Stomach (tissue), 9 donors: ENCODE data around the gene SNAP47. TPM values are rescaled to one million over a fixed set of nuclear protein-coding genes. Genes with fewer than 3 reads are reported as not detected.

ENCODE experiments used
- DNase-seq, 2 donors: peaks; one replicate each; pipeline versions ENCODE4 v3.0.0 to v3.0.0-alpha.2; 2013 to 2019
- H3K27ac ChIP-seq, 5 donors: fragments of 200-600 bp in 4 of 5; sonication (generic) in 4 of 5; one replicate each; pipeline ENCODE4 v1.5.1; 2013 to 2019; ENCODE audit warnings: mild to moderate bottlenecking in 1 of 5, moderate library complexity in 1 of 5
- H3K27me3 ChIP-seq, 3 donors: fragments of 200-600 bp; sonication (generic); one replicate each; pipeline ENCODE4 v1.5.1; 2017 to 2019; ENCODE audit warnings: mixed run types in 1 of 3
- H3K36me3 ChIP-seq, 4 donors: fragments of 200-600 bp; sonication (generic); 1 replicate in 3 of 4; 2 replicates in 1 of 4; pipeline ENCODE4 v1.5.1; 2016 to 2019
- H3K4me1 ChIP-seq, 4 donors: fragments of 200-600 bp; sonication (generic); one replicate each; pipeline ENCODE4 v1.5.1; 2016 to 2019
- H3K4me3 ChIP-seq, 4 donors: fragments of 200-600 bp; sonication (generic) in 3 of 4; one replicate each; pipeline ENCODE4 v1.5.1; 2016 to 2019; ENCODE audit warnings: mild to moderate bottlenecking in 1 of 4
- H3K9me3 ChIP-seq, 4 donors: fragments of 200-600 bp; sonication (generic); one replicate each; pipeline ENCODE4 v1.5.1; 2016 to 2019
- EP300 ChIP-seq: sonication (generic); formaldehyde crosslinking; IDR thresholded peaks from one replicate; pipeline ENCODE4 v1.6.1; 2017; ENCODE audit warnings: antibody characterized with exemption
- POLR2A ChIP-seq, 4 donors: fragments of 450-650 bp; IDR thresholded peaks; one replicate each; pipeline ENCODE4 v1.6.1; 2016; ENCODE audit warnings: antibody characterized with exemption in 4 of 4, control low read depth in 2 of 4, mild to moderate bottlenecking in 1 of 4, moderate library complexity in 1 of 4
- POLR2AphosphoS5 ChIP-seq, 3 donors: sonication (generic); formaldehyde crosslinking; IDR thresholded peaks; one replicate each; pipeline ENCODE4 v1.6.1; 2016; ENCODE audit warnings: antibody characterized with exemption in 3 of 3
- WGBS, 5 donors: extraction: QIAGEN DNeasy Blood & Tissue Kit in 3 of 5; methylation state at CpG; one replicate each; pipeline versions ENCODE4 v1.1.5 to v1.1.7; 2013 to 2018; 5-methylcytosine and 5-hydroxymethylcytosine counted together
- intact Hi-C: fragments of 100-400 bp; cut with DNase I; formaldehyde crosslinking; loops from one replicate; pipeline ENCODE4 v1.15.1; 2023; ENCODE audit warnings: low total_unique reads
- polyA plus RNA-seq, 3 donors: library from polyadenylated mRNA; stranded (reverse); fragments of 200-250 nt; gene quantifications; one replicate each; pipeline ENCODE4 v1.2.3, GENCODE V29; 2013
- total RNA-seq, 5 donors: library from RNA; depleted of rRNA; stranded (reverse); fragments of >200 nt; gene quantifications; one replicate each; pipeline versions ENCODE4 v1.1.0 to v1.2.3, GENCODE V29; 2014 to 2016
- TF ChIP-seq, protein P1 (sequence below), 7 experiments: fragments of 450-650 bp in 4 of 7; fragments of 200-600 bp in 3 of 7; sonication (generic) in 3 of 7; IDR thresholded peaks; one replicate each; pipeline ENCODE4 v1.5.1; 2016 to 2019; ENCODE audit warnings: antibody characterized with exemption in 7 of 7, control low read depth in 2 of 7, mild to moderate bottlenecking in 1 of 7
- donor health status: healthy with polysubstance abuse.
- donor health status: Bipolar disorder and iron deficiency.
- donor health status: healthy.

Gene SNAP47
- total and polyA plus RNA-seq, 8 donors: 13.7 to 117 (median 27.3) TPM

DNA sequence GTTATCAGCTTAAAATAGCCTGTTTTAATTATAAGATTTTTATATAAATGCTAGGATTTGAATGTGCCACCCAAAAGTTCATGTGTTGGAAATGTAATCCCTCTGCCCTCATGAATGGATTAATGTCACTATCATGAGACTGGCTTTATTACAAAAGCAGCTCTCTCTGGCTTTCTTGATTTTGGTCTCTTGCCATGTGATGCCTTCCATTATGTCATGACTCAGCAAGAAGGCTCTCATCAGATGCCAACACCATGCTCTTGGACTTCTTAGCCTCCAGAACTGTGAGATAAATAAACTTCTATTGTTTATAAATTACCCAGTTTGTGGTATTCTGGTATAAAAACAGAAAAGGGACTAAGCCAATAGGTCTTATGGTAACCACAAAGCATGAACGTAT, 73.3 kb downstream of the SNAP47 start:
- Histone ChIP-seq H3K4me3 (no peak overlapping the region), H3K27me3 (no peaks in the 10 kb centered on the region), H3K36me3 (no peaks in the 10 kb centered on the region), H3K27ac (no peak overlapping the region), H3K9me3 (peaks cover 3 to 18% (median 11%) of the 10 kb centered on the region in 4 donors), H3K4me1 (no peaks in the 10 kb centered on the region)
- DNase-seq: no peak
- 39 to 73% (median 61%) methylated on average over 1 of the region's 1 CpG for WGBS, 5 donors
- TF ChIP-seq, protein P1, sequence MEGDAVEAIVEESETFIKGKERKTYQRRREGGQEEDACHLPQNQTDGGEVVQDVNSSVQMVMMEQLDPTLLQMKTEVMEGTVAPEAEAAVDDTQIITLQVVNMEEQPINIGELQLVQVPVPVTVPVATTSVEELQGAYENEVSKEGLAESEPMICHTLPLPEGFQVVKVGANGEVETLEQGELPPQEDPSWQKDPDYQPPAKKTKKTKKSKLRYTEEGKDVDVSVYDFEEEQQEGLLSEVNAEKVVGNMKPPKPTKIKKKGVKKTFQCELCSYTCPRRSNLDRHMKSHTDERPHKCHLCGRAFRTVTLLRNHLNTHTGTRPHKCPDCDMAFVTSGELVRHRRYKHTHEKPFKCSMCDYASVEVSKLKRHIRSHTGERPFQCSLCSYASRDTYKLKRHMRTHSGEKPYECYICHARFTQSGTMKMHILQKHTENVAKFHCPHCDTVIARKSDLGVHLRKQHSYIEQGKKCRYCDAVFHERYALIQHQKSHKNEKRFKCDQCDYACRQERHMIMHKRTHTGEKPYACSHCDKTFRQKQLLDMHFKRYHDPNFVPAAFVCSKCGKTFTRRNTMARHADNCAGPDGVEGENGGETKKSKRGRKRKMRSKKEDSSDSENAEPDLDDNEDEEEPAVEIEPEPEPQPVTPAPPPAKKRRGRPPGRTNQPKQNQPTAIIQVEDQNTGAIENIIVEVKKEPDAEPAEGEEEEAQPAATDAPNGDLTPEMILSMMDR (IDR thresholded peaks at IDR 0.05): no peak
- no peak for TF ChIP-seq POLR2AphosphoS5 (IDR thresholded peaks at IDR 0.05)
- TF ChIP-seq EP300: no peak
- TF ChIP-seq POLR2A (IDR thresholded peaks at IDR 0.05): no peak
- intact Hi-C loops: no loop called here

DNA sequence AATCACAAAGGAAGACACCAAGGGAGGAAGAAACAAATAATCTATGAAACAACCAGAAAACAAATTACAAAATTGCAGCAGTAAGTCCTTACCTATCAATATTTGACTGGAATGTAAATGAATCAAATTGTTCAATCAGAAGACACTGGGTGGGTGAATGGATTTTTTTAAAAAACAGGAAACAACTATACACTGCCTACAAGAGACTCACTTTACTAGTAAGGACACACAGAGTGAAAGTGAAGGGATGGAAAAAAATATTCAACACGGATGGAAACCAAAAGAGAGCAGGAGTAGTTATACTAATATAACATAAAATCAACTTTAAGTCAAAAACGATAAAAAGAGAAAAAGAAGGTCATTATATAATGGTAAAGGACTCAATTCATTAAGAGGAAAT, 73.8 kb downstream of the SNAP47 start:
- Histone ChIP-seq H3K4me3 (no peak overlapping the region), H3K27me3 (no peaks in the 10 kb centered on the region), H3K36me3 (no peaks in the 10 kb centered on the region), H3K9me3 (peaks cover 8 to 20% (median 15%) of the 10 kb centered on the region in 4 donors), H3K27ac (no peak overlapping the region), H3K4me1 (no peaks in the 10 kb centered on the region)
- intact Hi-C loops: no loop called here
- TF ChIP-seq, protein P1 (IDR thresholded peaks at IDR 0.05): no peak
- TF ChIP-seq POLR2AphosphoS5 (IDR thresholded peaks at IDR 0.05): no peak
- 81 to 88% (median 84%) methylated on average over 2 of the region's 2 CpGs for WGBS, 5 donors
- DNase-seq: no peak

DNA sequence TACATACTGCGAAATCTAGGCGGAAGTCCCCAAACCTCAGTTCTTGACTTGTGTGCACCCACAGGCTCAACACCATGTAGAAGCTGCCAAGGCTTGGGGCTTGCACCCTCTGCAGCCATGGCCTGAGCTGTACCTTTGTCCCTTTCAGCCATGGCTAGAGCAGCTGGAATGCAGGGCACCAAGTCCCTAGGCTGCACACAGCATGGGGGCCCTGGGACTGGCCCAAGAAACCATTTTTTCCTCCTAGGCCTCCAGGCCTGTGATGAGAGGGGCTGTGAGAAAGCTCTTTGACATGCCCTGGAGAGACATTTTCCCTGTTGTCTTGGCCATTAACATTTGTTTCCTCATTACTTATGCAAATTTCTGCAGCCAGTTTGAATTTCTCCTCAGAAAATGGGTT, 78.7 kb downstream of the SNAP47 start:
- Histone ChIP-seq H3K9me3 (peaks cover 8 to 24% (median 17%) of the 10 kb centered on the region in 4 donors), H3K4me1 (no peaks in the 10 kb centered on the region), H3K27ac (no peak overlapping the region), H3K4me3 (no peak overlapping the region), H3K36me3 (no peaks in the 10 kb centered on the region), H3K27me3 (no peaks in the 10 kb centered on the region)
- intact Hi-C loops: no loop called here
- no peak for DNase-seq
- 73 to 100% (median 97%) methylated on average over 2 of the region's 2 CpGs for WGBS, 5 donors
- TF ChIP-seq, protein P1 (IDR thresholded peaks at IDR 0.05): no peak
- TF ChIP-seq POLR2A (IDR thresholded peaks at IDR 0.05) (no peak), EP300 (no peak), POLR2AphosphoS5 (IDR thresholded peaks at IDR 0.05) (no peak)

DNA sequence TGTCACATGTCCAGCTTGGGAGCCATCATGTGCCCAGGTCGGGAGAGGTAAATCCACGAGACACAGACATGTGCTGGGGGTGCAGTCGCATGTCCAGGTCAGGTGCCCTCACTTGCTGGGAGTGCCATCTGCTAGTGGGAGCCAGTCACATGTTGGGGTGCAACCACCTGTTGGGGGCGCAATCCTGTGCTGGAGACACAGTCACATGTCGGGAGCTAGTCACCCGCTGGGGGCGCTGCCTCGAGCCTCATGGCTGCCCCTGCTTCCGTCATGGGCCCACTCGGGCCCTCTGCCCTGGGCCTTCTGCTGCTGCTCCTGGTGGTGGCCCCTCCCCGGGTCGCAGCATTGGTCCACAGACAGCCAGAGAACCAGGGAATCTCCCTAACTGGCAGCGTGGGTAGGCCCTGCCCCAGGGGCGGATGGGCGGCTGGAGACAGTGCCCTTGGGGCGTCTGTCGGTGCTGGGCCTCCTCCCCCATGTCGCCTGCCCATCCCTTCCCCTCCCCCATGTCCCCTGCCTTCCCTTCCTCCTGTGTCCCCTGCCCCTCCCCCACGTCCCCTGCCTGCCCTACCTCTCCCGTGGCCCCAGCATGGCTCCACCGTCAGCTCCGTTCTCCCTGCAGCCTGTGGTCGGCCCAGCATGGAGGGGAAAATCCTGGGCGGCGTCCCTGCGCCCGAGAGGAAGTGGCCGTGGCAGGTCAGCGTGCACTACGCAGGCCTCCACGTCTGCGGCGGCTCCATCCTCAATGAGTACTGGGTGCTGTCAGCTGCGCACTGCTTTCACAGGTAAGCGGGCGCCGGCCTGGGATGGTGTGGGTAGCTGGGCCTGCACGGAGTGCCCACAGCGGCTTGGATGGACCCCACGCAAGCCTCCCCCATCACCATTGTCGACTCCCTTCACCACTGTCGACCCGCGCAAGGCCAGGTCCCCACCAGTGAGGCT, 80.5 kb downstream of the SNAP47 start, which contains the start of gene PRSS38:
TSS of gene PRSS38 (plus strand) at position 208 of the 942 bp plus-strand sequence. CDS start at position 250, 42 bp downstream.
- 91 to 96% (median 94%) methylated on average over 16 to 44 of the region's 44 CpGs for WGBS, 5 donors
- no peaks in the 10 kb centered on the region for H3K36me3 ChIP-seq
- H3K27ac ChIP-seq: no peak within 1 kb of the TSS
- DNase-seq: no peak
- intact Hi-C loops: no loop called here
- no peaks in the 10 kb centered on the region for H3K27me3 ChIP-seq
- no peak within 1 kb of the TSS for H3K4me3 ChIP-seq
- no peak for TF ChIP-seq POLR2AphosphoS5 (IDR thresholded peaks at IDR 0.05)
- TF ChIP-seq, protein P1 (IDR thresholded peaks at IDR 0.05): no peak
- no peaks in the 10 kb centered on the region for H3K4me1 ChIP-seq
- peaks cover 8 to 24% (median 17%) of the 10 kb centered on the region in 4 donors for H3K9me3 ChIP-seq
